HEK293 (cell line): Measurements from ENCODE around the gene PUM2.
A peak's percentile ranks its signal among the peaks of the same experiment; 100 is the strongest.

Experiments used
- BCL11A ChIP-seq: fragments of 450-650 bp; formaldehyde crosslinking; IDR thresholded peaks from 2 replicates; pipeline ENCODE4 v1.5.1; 2016; ENCODE audit warnings: low read depth, missing biosample characterization, missing genetic modification characterization
- BCL11B ChIP-seq: fragments of 450-650 bp; formaldehyde crosslinking; IDR thresholded peaks from 2 replicates; pipeline ENCODE4 v1.5.1; 2016; ENCODE audit warnings: low read depth, missing biosample characterization, missing genetic modification characterization
- HOXC10 ChIP-seq: sonication (generic); formaldehyde crosslinking; IDR thresholded peaks from 2 replicates; pipeline ENCODE4 v1.8.1; 2023; ENCODE audit warnings: mild to moderate bottlenecking, missing genetic modification reagents
- IKZF3 ChIP-seq: fragments of 450-650 bp; IDR thresholded peaks from 2 replicates; pipeline ENCODE4 v1.5.0; 2018; ENCODE audit warnings: missing biosample characterization, mild to moderate bottlenecking, missing genetic modification characterization, moderate library complexity
- KLF8 ChIP-seq: fragments of 450-650 bp; formaldehyde crosslinking; IDR thresholded peaks from 2 replicates; pipeline ENCODE4 v1.5.1; 2016; ENCODE audit warnings: missing biosample characterization, missing genetic modification characterization
- KLF9 ChIP-seq: fragments of 450-650 bp; formaldehyde crosslinking; IDR thresholded peaks from 2 replicates; pipeline ENCODE4 v1.5.1; 2016; ENCODE audit warnings: missing biosample characterization, missing genetic modification characterization, low read depth
- OSR2 ChIP-seq: fragments of 450-650 bp; formaldehyde crosslinking; IDR thresholded peaks from 2 replicates; pipeline ENCODE4 v1.5.1; 2016; ENCODE audit warnings: missing biosample characterization, missing genetic modification characterization
- PRDM2 ChIP-seq: fragments of 450-650 bp; formaldehyde crosslinking; IDR thresholded peaks from 2 replicates; pipeline ENCODE4 v1.5.1; 2016; ENCODE audit warnings: missing biosample characterization, missing genetic modification characterization, borderline replicate concordance
- YY1 ChIP-seq: fragments of 450-650 bp; formaldehyde crosslinking; IDR thresholded peaks from 2 replicates; pipeline ENCODE4 v1.5.1; 2018; ENCODE audit warnings: missing biosample characterization, missing genetic modification characterization
- ZBTB20 ChIP-seq: fragments of 450-650 bp; formaldehyde crosslinking; IDR thresholded peaks from 2 replicates; pipeline ENCODE4 v1.5.1; 2016; ENCODE audit warnings: missing biosample characterization, missing genetic modification characterization
- ZBTB21 ChIP-seq: fragments of 450-650 bp; formaldehyde crosslinking; IDR thresholded peaks from 2 replicates; pipeline ENCODE4 v1.5.1; 2017; ENCODE audit warnings: missing biosample characterization, missing genetic modification characterization
- ZBTB48 ChIP-seq: fragments of 450-650 bp; formaldehyde crosslinking; IDR thresholded peaks from 2 replicates; pipeline ENCODE4 v1.5.1; 2016; ENCODE audit warnings: missing biosample characterization, missing genetic modification characterization
- ZFP37 ChIP-seq: fragments of 450-650 bp; formaldehyde crosslinking; IDR thresholded peaks from 2 replicates; pipeline ENCODE4 v1.5.1; 2016; ENCODE audit warnings: missing biosample characterization, missing genetic modification characterization
- ZNF121 ChIP-seq: fragments of 450-650 bp; formaldehyde crosslinking; IDR thresholded peaks from 2 replicates; pipeline ENCODE4 v1.5.1; 2016; ENCODE audit warnings: missing biosample characterization, missing genetic modification characterization
- ZNF266 ChIP-seq: fragments of 450-650 bp; formaldehyde crosslinking; IDR thresholded peaks from 2 replicates; pipeline ENCODE4 v1.5.1; 2016; ENCODE audit warnings: missing biosample characterization, missing genetic modification characterization, low read depth
- ZNF324 ChIP-seq: fragments of 450-650 bp; formaldehyde crosslinking; IDR thresholded peaks from 2 replicates; pipeline ENCODE4 v1.5.1; 2016; ENCODE audit warnings: missing biosample characterization, missing genetic modification characterization
- ZNF354C ChIP-seq: fragments of 450-650 bp; formaldehyde crosslinking; IDR thresholded peaks from 2 replicates; pipeline ENCODE4 v1.5.1; 2016; ENCODE audit warnings: missing biosample characterization, missing genetic modification characterization, low read depth, borderline replicate concordance
- ZNF48 ChIP-seq: fragments of 450-650 bp; formaldehyde crosslinking; IDR thresholded peaks from 2 replicates; pipeline ENCODE4 v1.5.1; 2016; ENCODE audit warnings: missing biosample characterization, missing genetic modification characterization
- ZNF488 ChIP-seq: fragments of 450-650 bp; formaldehyde crosslinking; IDR thresholded peaks from 2 replicates; pipeline ENCODE4 v1.5.1; 2016; ENCODE audit warnings: missing biosample characterization, missing genetic modification characterization
- ZNF510 ChIP-seq: fragments of 450-650 bp; formaldehyde crosslinking; IDR thresholded peaks from 2 replicates; pipeline ENCODE4 v1.5.1; 2018; ENCODE audit warnings: mild to moderate bottlenecking, missing genetic modification characterization, missing biosample characterization; ENCODE audit not compliant: insufficient replicate concordance
- ZNF555 ChIP-seq: fragments of 450-650 bp; formaldehyde crosslinking; conservative IDR thresholded peaks from 2 replicates; pipeline ENCODE4 v1.5.1; 2017; ENCODE audit warnings: missing biosample characterization, mild to moderate bottlenecking, missing genetic modification characterization, inconsistent platforms
- ZNF558 ChIP-seq: fragments of 450-650 bp; formaldehyde crosslinking; IDR thresholded peaks from 2 replicates; pipeline ENCODE4 v1.5.1; 2016; ENCODE audit warnings: missing biosample characterization, missing genetic modification characterization
- ZNF561 ChIP-seq: fragments of 450-650 bp; IDR thresholded peaks from 2 replicates; pipeline ENCODE4 v1.5.1; 2018; ENCODE audit warnings: missing biosample characterization, missing genetic modification characterization, borderline replicate concordance
- ZNF658 ChIP-seq: fragments of 450-650 bp; formaldehyde crosslinking; IDR thresholded peaks from 2 replicates; pipeline ENCODE4; 2016; ENCODE audit warnings: missing biosample characterization, missing genetic modification characterization
- ZNF670 ChIP-seq: fragments of 450-650 bp; formaldehyde crosslinking; IDR thresholded peaks from 2 replicates; pipeline ENCODE4 v1.5.1; 2016; ENCODE audit warnings: missing biosample characterization, missing genetic modification characterization, low read depth
- ZNF707 ChIP-seq: fragments of 450-650 bp; formaldehyde crosslinking; IDR thresholded peaks from 2 replicates; pipeline ENCODE4 v1.5.1; 2016; ENCODE audit warnings: missing biosample characterization, missing genetic modification characterization
- ZNF776 ChIP-seq: fragments of 450-650 bp; formaldehyde crosslinking; IDR thresholded peaks from 2 replicates; pipeline ENCODE4 v1.5.0; 2017; ENCODE audit warnings: missing biosample characterization, missing genetic modification characterization, borderline replicate concordance
- TF ChIP-seq, protein P1 (sequence below): fragments of 450-650 bp; formaldehyde crosslinking; optimal IDR thresholded peaks from 2 replicates; pipeline ENCODE3; 2016; ENCODE audit warnings: missing biosample characterization, mild to moderate bottlenecking, missing genetic modification characterization
- TF ChIP-seq, protein P2 (sequence below): fragments of 450-650 bp; formaldehyde crosslinking; IDR thresholded peaks from 2 replicates; pipeline ENCODE4 v1.5.1; 2016; ENCODE audit warnings: missing biosample characterization, missing genetic modification characterization

The PUM2 gene

DNA sequence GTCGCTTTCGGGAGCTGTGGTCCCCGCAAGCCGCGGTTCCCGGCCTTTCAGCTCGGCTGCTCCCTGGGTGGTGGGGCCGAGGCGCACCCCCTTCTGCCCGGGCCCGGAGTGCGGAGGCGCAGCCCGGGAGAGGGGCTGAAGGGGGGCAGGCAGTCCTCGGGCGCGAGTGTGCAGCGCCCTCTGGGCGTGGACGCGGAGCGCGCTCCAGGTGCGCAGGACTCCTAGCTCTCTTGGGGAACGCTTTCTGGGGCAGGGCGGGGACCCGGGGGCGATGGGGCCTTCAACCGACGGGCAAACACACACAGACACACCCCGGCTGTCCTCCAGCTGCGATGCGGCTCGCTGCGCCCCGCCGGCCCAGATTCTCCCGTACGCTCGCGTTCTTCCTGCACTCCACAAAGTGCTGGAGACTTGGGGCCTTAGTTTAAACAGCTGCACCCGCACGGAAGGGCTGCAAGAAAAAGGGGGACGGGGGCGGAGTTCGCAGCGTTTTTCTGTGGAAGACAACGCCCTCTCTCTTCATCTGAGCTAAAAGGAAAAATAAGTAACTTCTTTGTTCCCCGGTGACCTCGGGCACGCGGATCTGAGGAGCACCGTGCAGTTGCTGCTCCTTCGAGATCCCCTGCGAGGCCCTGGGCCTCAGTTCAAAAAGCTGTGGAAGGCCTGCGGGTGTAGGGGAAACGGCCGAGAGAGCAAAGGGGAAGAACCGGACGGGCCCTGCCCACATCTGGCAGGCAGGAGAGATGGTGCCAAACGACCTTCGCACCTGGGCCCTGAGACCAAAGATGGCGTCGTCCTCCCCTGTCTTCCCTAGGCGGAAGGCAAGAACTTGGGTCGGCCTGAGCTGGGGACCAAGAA, 125.1 kb downstream of the PUM2 start (continued):
- TF ChIP-seq PRDM2 (tag by site-specific recombination) (no peak), ZFP37 (tag by site-specific recombination) (peak; percentile 62; the same call in 1 of the 2 replicates), IKZF3 (no peak), KLF8 (tag by site-specific recombination) (no peak; the same call in 1 of the 2 replicates), ZNF354C (tag by site-specific recombination) (no peak), HOXC10 (CRISPR knock-in tag) (0 out of 2 replicates have a peak, but pooled peaks have one; percentile 19), BCL11A (tag by site-specific recombination) (no peak), BCL11B (tag by site-specific recombination) (no peak), ZNF776 (tag by site-specific recombination) (no peak), ZNF48 (tag by site-specific recombination) (no peak), ZNF658 (tag by site-specific recombination) (no peak), ZNF266 (tag by site-specific recombination) (no peak), ZBTB20 (tag by site-specific recombination) (peak; percentile 96), ZNF670 (tag by site-specific recombination) (no peak), ZNF324 (tag by site-specific recombination) (no peak), KLF9 (tag by site-specific recombination) (peak; percentile 78; the same call in 1 of the 2 replicates), ZBTB21 (tag by site-specific recombination) (no peak), ZNF121 (tag by site-specific recombination) (no peak), ZBTB48 (no peak), ZNF558 (tag by site-specific recombination) (no peak), ZNF555 (no peak), ZNF707 (no peak), ZNF488 (no peak), ZNF561 (tag by site-specific recombination) (no peak), OSR2 (peak; percentile 75), YY1 (tag by site-specific recombination) (no peak), ZNF510 (tag by site-specific recombination) (no peak)
- TF ChIP-seq, protein P1, sequence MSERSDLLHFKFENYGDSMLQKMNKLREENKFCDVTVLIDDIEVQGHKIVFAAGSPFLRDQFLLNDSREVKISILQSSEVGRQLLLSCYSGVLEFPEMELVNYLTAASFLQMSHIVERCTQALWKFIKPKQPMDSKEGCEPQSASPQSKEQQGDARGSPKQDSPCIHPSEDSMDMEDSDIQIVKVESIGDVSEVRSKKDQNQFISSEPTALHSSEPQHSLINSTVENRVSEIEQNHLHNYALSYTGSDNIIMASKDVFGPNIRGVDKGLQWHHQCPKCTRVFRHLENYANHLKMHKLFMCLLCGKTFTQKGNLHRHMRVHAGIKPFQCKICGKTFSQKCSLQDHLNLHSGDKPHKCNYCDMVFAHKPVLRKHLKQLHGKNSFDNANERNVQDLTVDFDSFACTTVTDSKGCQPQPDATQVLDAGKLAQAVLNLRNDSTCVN (tag by site-specific recombination), result peak; percentile 82
- TF ChIP-seq, protein P2, sequence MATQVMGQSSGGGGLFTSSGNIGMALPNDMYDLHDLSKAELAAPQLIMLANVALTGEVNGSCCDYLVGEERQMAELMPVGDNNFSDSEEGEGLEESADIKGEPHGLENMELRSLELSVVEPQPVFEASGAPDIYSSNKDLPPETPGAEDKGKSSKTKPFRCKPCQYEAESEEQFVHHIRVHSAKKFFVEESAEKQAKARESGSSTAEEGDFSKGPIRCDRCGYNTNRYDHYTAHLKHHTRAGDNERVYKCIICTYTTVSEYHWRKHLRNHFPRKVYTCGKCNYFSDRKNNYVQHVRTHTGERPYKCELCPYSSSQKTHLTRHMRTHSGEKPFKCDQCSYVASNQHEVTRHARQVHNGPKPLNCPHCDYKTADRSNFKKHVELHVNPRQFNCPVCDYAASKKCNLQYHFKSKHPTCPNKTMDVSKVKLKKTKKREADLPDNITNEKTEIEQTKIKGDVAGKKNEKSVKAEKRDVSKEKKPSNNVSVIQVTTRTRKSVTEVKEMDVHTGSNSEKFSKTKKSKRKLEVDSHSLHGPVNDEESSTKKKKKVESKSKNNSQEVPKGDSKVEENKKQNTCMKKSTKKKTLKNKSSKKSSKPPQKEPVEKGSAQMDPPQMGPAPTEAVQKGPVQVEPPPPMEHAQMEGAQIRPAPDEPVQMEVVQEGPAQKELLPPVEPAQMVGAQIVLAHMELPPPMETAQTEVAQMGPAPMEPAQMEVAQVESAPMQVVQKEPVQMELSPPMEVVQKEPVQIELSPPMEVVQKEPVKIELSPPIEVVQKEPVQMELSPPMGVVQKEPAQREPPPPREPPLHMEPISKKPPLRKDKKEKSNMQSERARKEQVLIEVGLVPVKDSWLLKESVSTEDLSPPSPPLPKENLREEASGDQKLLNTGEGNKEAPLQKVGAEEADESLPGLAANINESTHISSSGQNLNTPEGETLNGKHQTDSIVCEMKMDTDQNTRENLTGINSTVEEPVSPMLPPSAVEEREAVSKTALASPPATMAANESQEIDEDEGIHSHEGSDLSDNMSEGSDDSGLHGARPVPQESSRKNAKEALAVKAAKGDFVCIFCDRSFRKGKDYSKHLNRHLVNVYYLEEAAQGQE, result no peak
